ENCODE data around the gene MAP3K14. TPM values are rescaled to one million over a fixed set of nuclear protein-coding genes. Genes with fewer than 3 reads are reported as not detected.
A peak's percentile ranks its signal among the peaks of the same experiment; 100 is the strongest.

Gene MAP3K14
- total RNA-seq, 1 experiment from 2014 or later: 9.2 TPM

- CTCF ChIA-PET: interaction anchor here (1.4 kb wide), 1 partner anchor 66 kb away, joined by 3 read pairs; no protein-coding TSS in a partner anchor
- TF ChIP-seq CTCF (IDR thresholded peaks at IDR 0.05; ENCODE audit: unreplicated experiment): no peak
- H3K27ac Mint-ChIP-seq (ENCODE audit: low read depth, unreplicated experiment): no peak overlapping the region
Measured at GRCh38 chr17:45342871-45343526, 26.2 kb upstream of the MAP3K14 start.

GRCh38 chr17:45342306-45342705 is 25.5 kb upstream of the MAP3K14 start:
- Mint-ChIP-seq H3K4me1 (ENCODE audit: insufficient read depth, unreplicated experiment) (peaks cover 8% of the 10 kb centered on the region), H3K27me3 (ENCODE audit: insufficient read depth, unreplicated experiment) (no peaks in the 10 kb centered on the region), H3K9me3 (ENCODE audit: unreplicated experiment) (no peaks in the 10 kb centered on the region), H3K36me3 (ENCODE audit: insufficient read depth, unreplicated experiment) (no peaks in the 10 kb centered on the region), H3K27ac (ENCODE audit: low read depth, unreplicated experiment) (no peak overlapping the region), H3K4me3 (ENCODE audit: unreplicated experiment) (no peak overlapping the region)
- no peak for TF ChIP-seq CTCF (IDR thresholded peaks at IDR 0.05; ENCODE audit: unreplicated experiment)
- intact Hi-C loops (cut with micrococcal nuclease): no loop called here
- CTCF ChIA-PET: no interaction called here
- DNase-seq (ENCODE audit: unreplicated experiment): no peak
- POLR2A ChIA-PET: interaction anchor here (0.7 to 1.4 kb wide), 2 partner anchors 12 to 13 kb away, joined by 3 to 5 read pairs; no protein-coding TSS in a partner anchor
- no TSS peak for BruUV-seq (replicated peaks)

More at GRCh38 chr17:45342871-45343526, 26.2 kb upstream of the MAP3K14 start:
- H3K27me3 Mint-ChIP-seq (ENCODE audit: insufficient read depth, unreplicated experiment): no peaks in the 10 kb centered on the region
- no peaks in the 10 kb centered on the region for H3K36me3 Mint-ChIP-seq (ENCODE audit: insufficient read depth, unreplicated experiment)
- no peak for DNase-seq (ENCODE audit: unreplicated experiment)
- H3K4me3 Mint-ChIP-seq (ENCODE audit: unreplicated experiment): no peak overlapping the region
- H3K4me1 Mint-ChIP-seq (ENCODE audit: insufficient read depth, unreplicated experiment): peaks cover 8% of the 10 kb centered on the region
- BruUV-seq (replicated peaks): no TSS peak
- no peaks in the 10 kb centered on the region for H3K9me3 Mint-ChIP-seq (ENCODE audit: unreplicated experiment)
- intact Hi-C loops (cut with micrococcal nuclease): no loop called here
- POLR2A ChIA-PET: no interaction called here

- peak; percentile 70 for DNase-seq (ENCODE audit: unreplicated experiment)
- H3K27me3 Mint-ChIP-seq (ENCODE audit: insufficient read depth, unreplicated experiment): no peaks in the 10 kb centered on the region
- H3K27ac Mint-ChIP-seq (ENCODE audit: low read depth, unreplicated experiment): no peak overlapping the region
- ChIA-PET CTCF (interaction anchor here (0.7 to 0.8 kb wide), 2 partner anchors 13 to 21 kb away, joined by 3 read pairs; no protein-coding TSS in a partner anchor), POLR2A (interaction anchor here (0.7 to 1.4 kb wide), 3 partner anchors 12 to 20 kb away, joined by 3 to 5 read pairs (median 5); no protein-coding TSS in a partner anchor)
- intact Hi-C loops (cut with micrococcal nuclease): no loop called here
- no peak overlapping the region for H3K4me3 Mint-ChIP-seq (ENCODE audit: unreplicated experiment)
- H3K4me1 Mint-ChIP-seq (ENCODE audit: insufficient read depth, unreplicated experiment): peaks cover 8% of the 10 kb centered on the region
- no peaks in the 10 kb centered on the region for H3K9me3 Mint-ChIP-seq (ENCODE audit: unreplicated experiment)
- H3K36me3 Mint-ChIP-seq (ENCODE audit: insufficient read depth, unreplicated experiment): no peaks in the 10 kb centered on the region
- BruUV-seq (replicated peaks): no TSS peak
- TF ChIP-seq CTCF (IDR thresholded peaks at IDR 0.05; ENCODE audit: unreplicated experiment): no peak
Measured at GRCh38 chr17:45341533-45342158, 24.8 kb upstream of the MAP3K14 start.

Data from MCF 10A (cell line).